AG09319 (cell line): Measurements from ENCODE around the gene ZBTB38.

Source experiments
- DNase-seq: peaks from one replicate; pipeline ENCODE4 v3.0.0-alpha.2; 2010; ENCODE audit warnings: low read depth; ENCODE audit errors: extremely low read depth
- TF ChIP-seq, protein P1 (sequence below): IDR thresholded peaks from 2 replicates; pipeline ENCODE4 v1.5.1; 2011; ENCODE audit warnings: low read depth, mild to moderate bottlenecking, inconsistent platforms, low read length, moderate library complexity

ZBTB38 gene

DNA sequence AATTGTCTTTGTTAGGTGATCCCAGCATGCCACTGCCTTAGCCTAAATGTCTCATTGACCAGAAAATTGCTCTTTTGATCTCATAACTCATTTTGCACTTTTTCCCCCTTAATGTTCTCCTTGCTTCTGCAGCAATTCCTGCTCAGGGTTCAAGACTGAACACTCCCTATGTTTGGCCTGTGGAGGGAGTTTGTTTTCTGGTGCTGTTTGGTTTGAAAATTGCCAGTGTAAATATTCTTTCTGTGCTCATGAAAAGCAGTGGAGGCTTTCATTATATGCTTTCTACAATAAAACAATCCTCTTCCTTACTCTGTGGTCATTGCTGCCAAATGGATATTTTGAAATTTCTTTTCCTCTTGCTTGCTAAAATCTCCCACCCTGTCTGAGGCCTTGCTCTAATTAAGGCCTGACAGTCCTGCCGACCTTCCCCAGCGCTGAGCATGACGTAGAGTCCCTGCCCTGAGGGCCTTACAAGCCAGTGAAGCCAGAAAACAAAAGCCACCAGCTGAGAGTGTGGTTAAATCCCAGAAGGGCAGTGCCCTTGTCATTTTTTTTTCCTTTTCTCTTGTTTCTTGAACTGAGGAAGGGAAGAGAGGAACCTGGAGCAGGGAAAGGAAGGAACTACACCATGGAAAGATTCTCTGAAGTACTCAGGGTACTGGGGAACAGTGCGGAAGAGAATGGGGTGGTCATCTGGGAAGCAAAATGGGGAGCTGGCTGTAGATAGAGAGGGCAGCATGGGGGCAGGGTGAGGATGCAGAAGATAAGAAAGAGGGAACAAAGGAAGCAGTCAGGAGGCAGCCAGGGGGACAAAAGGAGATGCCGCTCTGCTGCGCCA lies 24.8 kb downstream of the ZBTB38 start:
- TF ChIP-seq, protein P1, sequence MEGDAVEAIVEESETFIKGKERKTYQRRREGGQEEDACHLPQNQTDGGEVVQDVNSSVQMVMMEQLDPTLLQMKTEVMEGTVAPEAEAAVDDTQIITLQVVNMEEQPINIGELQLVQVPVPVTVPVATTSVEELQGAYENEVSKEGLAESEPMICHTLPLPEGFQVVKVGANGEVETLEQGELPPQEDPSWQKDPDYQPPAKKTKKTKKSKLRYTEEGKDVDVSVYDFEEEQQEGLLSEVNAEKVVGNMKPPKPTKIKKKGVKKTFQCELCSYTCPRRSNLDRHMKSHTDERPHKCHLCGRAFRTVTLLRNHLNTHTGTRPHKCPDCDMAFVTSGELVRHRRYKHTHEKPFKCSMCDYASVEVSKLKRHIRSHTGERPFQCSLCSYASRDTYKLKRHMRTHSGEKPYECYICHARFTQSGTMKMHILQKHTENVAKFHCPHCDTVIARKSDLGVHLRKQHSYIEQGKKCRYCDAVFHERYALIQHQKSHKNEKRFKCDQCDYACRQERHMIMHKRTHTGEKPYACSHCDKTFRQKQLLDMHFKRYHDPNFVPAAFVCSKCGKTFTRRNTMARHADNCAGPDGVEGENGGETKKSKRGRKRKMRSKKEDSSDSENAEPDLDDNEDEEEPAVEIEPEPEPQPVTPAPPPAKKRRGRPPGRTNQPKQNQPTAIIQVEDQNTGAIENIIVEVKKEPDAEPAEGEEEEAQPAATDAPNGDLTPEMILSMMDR = no peak; the same call in 1 of the 2 replicates
- DNase-seq = peak; percentile 79

DNA sequence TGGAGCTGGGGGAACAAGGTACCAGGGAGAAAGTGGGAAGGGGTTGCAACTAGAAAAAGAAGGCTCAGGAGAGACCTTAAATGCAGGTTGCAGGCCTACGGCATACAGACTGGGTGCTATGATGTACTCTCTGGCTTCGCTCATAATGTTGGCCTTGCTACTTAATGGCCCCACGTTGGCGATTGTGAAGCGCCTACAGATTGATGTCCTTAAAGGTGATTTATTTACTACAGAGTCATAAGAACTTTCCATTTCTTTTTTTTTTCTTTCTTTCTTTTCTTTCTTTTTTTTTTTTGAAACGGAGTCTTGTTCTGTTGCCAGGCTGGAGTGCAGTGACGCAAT lies 25.4 kb downstream of the ZBTB38 start:
- TF ChIP-seq, protein P1 = no peak

DNA sequence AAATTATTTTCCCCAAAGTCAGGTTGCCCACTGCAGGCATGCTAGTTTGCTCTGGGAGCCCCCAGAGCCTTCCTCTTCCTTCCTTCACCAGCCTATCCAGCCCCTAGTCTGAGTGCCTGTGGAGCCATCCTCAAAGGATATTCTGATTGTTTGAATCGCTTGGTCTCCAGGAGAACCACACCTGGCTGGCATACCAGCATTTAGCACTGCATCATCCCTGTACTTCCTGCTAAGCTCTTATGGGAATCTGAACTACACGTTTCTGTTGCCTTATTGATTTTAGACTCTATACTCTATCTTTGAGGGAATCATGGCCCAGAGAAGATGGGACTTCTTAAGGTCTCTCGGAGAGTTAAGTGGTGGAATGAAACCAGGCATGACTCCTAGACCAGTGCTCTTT lies 26.3 kb downstream of the ZBTB38 start:
- TF ChIP-seq, protein P1 = no peak
- no peak for DNase-seq

More for the DNA sequence above, 25.4 kb downstream of the ZBTB38 start:
- DNase-seq = no peak

DNA sequence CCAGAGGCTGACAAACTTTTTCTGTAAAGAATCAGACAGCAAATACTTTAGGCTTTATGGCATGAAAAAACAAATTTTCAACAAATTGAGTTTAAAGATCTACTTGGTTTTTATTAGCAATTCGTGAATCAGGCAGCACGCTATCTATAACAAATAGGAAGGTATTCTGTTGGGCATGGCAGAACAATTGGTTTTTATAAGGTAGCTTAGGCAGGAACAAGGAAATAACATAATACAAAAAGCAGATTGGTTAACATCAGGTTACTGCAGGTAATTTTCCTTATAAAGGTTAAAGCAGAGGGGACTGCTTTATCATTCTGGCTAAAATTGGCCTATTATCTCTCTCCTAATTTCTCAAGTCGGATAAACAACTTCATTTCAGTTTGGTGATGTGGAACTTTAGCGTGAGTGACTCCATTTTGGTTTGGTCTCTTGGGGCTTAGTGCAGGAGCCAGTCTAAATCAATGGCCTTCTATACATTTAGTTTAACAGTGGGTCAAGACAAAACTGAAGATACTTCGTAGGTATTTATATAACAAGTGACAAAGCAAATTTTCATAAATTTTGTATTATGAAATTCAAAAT lies 26.8 kb downstream of the ZBTB38 start:
- TF ChIP-seq, protein P1 = no peak
- no peak for DNase-seq

DNA sequence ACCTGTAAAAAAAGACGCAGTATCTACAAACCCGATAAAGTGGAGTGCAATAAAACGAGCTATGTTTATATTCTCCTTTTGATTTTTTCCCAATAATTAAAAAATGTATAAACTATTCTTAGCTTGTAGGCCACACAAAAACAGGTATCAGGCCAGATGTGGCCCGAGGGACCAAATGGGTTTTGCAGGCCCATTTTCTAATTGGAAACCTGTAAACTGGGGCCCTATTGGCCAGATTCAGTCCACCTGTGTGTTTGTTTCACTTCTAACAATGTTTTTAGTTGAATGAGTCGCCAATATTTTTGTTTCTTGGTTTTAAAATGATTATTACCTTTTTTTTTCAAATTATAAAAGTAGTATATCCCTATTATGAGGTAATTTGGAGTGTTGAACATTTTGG lies 29.7 kb downstream of the ZBTB38 start:
- DNase-seq = no peak
- TF ChIP-seq, protein P1 = no peak

DNA sequence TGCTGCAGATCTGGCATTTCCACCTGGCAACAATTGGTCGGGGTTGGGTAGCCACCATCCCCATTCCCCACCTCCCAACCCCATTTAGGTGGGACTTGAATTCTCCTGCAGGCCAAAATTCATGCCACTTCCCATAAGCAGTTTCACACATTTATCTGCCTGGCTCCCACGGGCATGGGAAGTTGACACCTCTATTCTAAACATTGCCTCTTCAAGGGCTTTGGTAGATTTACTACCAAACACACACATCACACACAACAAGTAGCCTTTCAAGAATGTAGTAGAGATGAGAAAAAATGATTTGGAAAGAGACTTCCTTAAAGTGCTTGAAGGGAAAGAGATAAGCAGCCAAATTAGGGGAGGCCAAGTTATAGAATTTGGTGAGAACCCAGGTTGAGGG lies 30.9 kb downstream of the ZBTB38 start:
- TF ChIP-seq, protein P1 = no peak
- DNase-seq = no peak
